ENCODE results near the gene WFIKKN1. TPM values are rescaled to one million over a fixed set of nuclear protein-coding genes. Genes with fewer than 3 reads are reported as not detected.

Gene WFIKKN1
- total and polyA plus RNA-seq, 2 of the 13 experiments (the other 11 are each of a cell fraction or from before 2014, with no cell fraction given) = 1.7 to 4.9 TPM

DNA sequence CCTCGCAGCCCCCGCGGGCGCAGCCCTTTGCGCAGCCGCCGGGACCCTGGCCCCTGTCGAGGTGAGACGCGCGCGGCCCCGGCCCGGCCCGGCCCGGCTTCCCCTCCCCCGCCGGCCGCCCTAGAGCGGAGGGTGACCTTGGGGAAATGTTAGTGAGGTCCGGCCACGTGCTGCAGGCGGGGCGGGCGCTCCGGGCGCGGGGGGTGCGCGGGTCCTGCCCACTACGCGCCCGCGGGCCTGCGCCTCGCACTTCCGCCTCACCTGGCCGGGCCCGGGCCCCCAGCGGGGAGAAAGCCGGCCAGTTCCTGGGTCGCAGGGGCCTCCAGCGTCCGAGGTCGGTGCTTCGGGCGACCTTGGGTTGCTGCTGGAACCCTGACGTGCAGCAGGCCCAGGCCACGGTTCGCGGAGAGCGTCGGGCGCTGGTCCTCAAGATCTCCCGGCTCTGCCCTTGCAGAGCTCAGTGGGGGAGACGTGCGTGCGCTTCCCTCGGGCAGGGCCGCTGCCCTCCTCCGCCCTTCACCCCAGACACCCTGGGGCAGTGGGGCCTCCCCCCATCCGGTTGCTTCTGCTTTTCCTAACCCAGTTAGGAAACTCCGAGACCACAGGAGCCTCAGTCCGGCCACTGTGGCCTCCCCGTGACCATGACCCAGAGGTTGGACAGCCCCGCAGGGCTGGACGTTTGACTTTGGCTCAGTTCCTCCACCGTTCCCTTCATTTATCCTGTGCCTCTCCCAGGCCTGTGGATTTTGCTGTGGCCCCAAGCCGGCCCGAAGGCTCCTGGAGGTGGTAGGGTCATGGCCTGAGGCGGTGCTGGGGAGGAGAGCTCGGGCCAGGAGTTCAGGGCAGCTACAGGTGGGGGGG lies 11.6 kb downstream of the WFIKKN1 start (continued):
- no peak; the same call in 1 of the 2 replicates for TF ChIP-seq ZFP41 (CRISPR knock-in tag; IDR thresholded peaks at IDR 0.05; ENCODE audit: borderline replicate concordance)
- TF ChIP-seq ZSCAN20 (CRISPR knock-in tag; IDR thresholded peaks at IDR 0.05; ENCODE audit: borderline replicate concordance) = 0 out of 2 replicates have a peak, but pooled peaks have one; percentile 69
- TF ChIP-seq ZNF343 (CRISPR knock-in tag; IDR thresholded peaks at IDR 0.05) = no peak
- TF ChIP-seq, protein P1, sequence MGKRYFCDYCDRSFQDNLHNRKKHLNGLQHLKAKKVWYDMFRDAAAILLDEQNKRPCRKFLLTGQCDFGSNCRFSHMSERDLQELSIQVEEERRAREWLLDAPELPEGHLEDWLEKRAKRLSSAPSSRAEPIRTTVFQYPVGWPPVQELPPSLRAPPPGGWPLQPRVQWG (CRISPR knock-in tag; IDR thresholded peaks at IDR 0.05; ENCODE audit: borderline replicate concordance, low read depth) = no peak
- peak; percentile 67 for TF ChIP-seq HIVEP1 (CRISPR knock-in tag; IDR thresholded peaks at IDR 0.05)
- no peak for TF ChIP-seq TBX3 (IDR thresholded peaks at IDR 0.05; ENCODE audit: borderline replicate concordance)
- no peak for TF ChIP-seq ZNF34 (CRISPR knock-in tag; IDR thresholded peaks at IDR 0.05; ENCODE audit: borderline replicate concordance)
- TF ChIP-seq, protein P2, sequence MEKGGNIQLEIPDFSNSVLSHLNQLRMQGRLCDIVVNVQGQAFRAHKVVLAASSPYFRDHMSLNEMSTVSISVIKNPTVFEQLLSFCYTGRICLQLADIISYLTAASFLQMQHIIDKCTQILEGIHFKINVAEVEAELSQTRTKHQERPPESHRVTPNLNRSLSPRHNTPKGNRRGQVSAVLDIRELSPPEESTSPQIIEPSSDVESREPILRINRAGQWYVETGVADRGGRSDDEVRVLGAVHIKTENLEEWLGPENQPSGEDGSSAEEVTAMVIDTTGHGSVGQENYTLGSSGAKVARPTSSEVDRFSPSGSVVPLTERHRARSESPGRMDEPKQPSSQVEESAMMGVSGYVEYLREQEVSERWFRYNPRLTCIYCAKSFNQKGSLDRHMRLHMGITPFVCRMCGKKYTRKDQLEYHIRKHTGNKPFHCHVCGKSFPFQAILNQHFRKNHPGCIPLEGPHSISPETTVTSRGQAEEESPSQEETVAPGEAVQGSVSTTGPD (CRISPR knock-in tag; IDR thresholded peaks at IDR 0.05) = no peak
- TF ChIP-seq ARNT (IDR thresholded peaks at IDR 0.05) = no peak
- TF ChIP-seq, protein P3, sequence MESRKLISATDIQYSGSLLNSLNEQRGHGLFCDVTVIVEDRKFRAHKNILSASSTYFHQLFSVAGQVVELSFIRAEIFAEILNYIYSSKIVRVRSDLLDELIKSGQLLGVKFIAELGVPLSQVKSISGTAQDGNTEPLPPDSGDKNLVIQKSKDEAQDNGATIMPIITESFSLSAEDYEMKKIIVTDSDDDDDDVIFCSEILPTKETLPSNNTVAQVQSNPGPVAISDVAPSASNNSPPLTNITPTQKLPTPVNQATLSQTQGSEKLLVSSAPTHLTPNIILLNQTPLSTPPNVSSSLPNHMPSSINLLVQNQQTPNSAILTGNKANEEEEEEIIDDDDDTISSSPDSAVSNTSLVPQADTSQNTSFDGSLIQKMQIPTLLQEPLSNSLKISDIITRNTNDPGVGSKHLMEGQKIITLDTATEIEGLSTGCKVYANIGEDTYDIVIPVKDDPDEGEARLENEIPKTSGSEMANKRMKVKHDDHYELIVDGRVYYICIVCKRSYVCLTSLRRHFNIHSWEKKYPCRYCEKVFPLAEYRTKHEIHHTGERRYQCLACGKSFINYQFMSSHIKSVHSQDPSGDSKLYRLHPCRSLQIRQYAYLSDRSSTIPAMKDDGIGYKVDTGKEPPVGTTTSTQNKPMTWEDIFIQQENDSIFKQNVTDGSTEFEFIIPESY (CRISPR knock-in tag; IDR thresholded peaks at IDR 0.05) = no peak; the same call in 1 of the 2 replicates
- TF ChIP-seq ZKSCAN5 (CRISPR knock-in tag; IDR thresholded peaks at IDR 0.05) = no peak
- TF ChIP-seq MED8 (CRISPR knock-in tag; IDR thresholded peaks at IDR 0.05; ENCODE audit: insufficient replicate concordance) = peak; percentile 76
- TF ChIP-seq KDM4B (CRISPR knock-in tag; IDR thresholded peaks at IDR 0.05) = no peak
- TF ChIP-seq KLF11 (CRISPR knock-in tag; IDR thresholded peaks at IDR 0.05) = no peak
- TF ChIP-seq ZNF274 (CRISPR knock-in tag; IDR thresholded peaks at IDR 0.05) = no peak; the same call in 1 of the 2 replicates
- no peak for TF ChIP-seq ZNF577 (CRISPR knock-in tag; IDR thresholded peaks at IDR 0.05; ENCODE audit: borderline replicate concordance, low read depth)
- TF ChIP-seq FOXO1 (CRISPR knock-in tag; IDR thresholded peaks at IDR 0.05) = no peak
- TF ChIP-seq, protein P4, sequence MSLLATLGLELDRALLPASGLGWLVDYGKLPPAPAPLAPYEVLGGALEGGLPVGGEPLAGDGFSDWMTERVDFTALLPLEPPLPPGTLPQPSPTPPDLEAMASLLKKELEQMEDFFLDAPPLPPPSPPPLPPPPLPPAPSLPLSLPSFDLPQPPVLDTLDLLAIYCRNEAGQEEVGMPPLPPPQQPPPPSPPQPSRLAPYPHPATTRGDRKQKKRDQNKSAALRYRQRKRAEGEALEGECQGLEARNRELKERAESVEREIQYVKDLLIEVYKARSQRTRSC (CRISPR knock-in tag; IDR thresholded peaks at IDR 0.05; ENCODE audit: low read depth) = no peak
- TF ChIP-seq MEIS1 (CRISPR knock-in tag; IDR thresholded peaks at IDR 0.05; ENCODE audit: borderline replicate concordance) = no peak
- TF ChIP-seq, protein P5, sequence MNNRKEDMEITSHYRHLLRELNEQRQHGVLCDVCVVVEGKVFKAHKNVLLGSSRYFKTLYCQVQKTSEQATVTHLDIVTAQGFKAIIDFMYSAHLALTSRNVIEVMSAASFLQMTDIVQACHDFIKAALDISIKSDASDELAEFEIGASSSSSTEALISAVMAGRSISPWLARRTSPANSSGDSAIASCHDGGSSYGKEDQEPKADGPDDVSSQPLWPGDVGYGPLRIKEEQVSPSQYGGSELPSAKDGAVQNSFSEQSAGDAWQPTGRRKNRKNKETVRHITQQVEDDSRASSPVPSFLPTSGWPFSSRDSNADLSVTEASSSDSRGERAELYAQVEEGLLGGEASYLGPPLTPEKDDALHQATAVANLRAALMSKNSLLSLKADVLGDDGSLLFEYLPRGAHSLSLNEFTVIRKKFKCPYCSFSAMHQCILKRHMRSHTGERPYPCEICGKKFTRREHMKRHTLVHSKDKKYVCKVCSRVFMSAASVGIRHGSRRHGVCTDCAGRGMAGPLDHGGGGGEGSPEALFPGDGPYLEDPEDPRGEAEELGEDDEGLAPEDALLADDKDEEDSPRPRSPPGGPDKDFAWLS (CRISPR knock-in tag; IDR thresholded peaks at IDR 0.05; ENCODE audit: borderline replicate concordance) = no peak
- TF ChIP-seq, protein P6, sequence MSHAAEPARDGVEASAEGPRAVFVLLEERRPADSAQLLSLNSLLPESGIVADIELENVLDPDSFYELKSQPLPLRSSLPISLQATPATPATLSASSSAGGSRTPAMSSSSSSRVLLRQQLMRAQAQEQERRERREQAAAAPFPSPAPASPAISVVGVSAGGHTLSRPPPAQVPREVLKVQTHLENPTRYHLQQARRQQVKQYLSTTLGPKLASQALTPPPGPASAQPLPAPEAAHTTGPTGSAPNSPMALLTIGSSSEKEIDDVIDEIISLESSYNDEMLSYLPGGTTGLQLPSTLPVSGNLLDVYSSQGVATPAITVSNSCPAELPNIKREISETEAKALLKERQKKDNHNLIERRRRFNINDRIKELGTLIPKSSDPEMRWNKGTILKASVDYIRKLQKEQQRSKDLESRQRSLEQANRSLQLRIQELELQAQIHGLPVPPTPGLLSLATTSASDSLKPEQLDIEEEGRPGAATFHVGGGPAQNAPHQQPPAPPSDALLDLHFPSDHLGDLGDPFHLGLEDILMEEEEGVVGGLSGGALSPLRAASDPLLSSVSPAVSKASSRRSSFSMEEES (CRISPR knock-in tag; IDR thresholded peaks at IDR 0.05) = peak; percentile 60; the same call in 1 of the 2 replicates
